Calu3 (cell line): ENCODE measurements around the gene HAUS7. TPM values are rescaled to one million over a fixed set of nuclear protein-coding genes. Genes with fewer than 3 reads are reported as not detected.

Experiments used
- BruUV-seq: library from RNA; stranded (reverse); fragments of 400-500 nt; replicated peaks from 2 replicates; lab custom pipeline; 2021; lab: Mats Ljungman, UMichigan
- CTCF ChIA-PET: fragments of 300-600 bp; sonication (Branson Sonifier 250); formaldehyde crosslinking; loops from one replicate; lab custom pipeline; 2022; ENCODE audit warnings: antibody characterized with exemption; lab: Charles Lee
- DNase-seq: peaks from one replicate; pipeline ENCODE4 v3.0.0; 2022
- H3K27ac Mint-ChIP-seq: one replicate; pipeline ENCODE4 v1.8.0; 2022; ENCODE audit warnings: mixed read lengths; ENCODE audit not compliant: unreplicated experiment
- H3K27me3 Mint-ChIP-seq: one replicate; pipeline ENCODE4 v1.8.0; 2022; ENCODE audit warnings: mixed read lengths; ENCODE audit not compliant: unreplicated experiment
- H3K36me3 Mint-ChIP-seq: one replicate; pipeline ENCODE4 v1.8.0; 2022; ENCODE audit warnings: mild to moderate bottlenecking, moderate library complexity, mixed read lengths; ENCODE audit not compliant: insufficient read depth, unreplicated experiment
- H3K4me1 Mint-ChIP-seq: one replicate; pipeline ENCODE4 v1.8.0; 2022; ENCODE audit warnings: mild to moderate bottlenecking, low read depth, mixed read lengths; ENCODE audit not compliant: unreplicated experiment
- H3K4me3 Mint-ChIP-seq: one replicate; pipeline ENCODE4 v1.8.0; 2022; ENCODE audit warnings: mild to moderate bottlenecking, low read depth, moderate library complexity, mixed read lengths; ENCODE audit not compliant: unreplicated experiment
- H3K9me3 Mint-ChIP-seq: one replicate; pipeline ENCODE4 v1.8.0; 2022; ENCODE audit warnings: low read depth, mixed read lengths; ENCODE audit not compliant: unreplicated experiment
- CTCF ChIP-seq: fragments of 200-600 bp; IDR thresholded peaks from one replicate; pipeline ENCODE4 v1.8.0; 2022; ENCODE audit warnings: antibody characterized with exemption; ENCODE audit not compliant: unreplicated experiment
- intact Hi-C: fragments of 100-400 bp; cut with micrococcal nuclease; formaldehyde crosslinking; loops from one replicate; pipeline ENCODE4 v1.10.0; 2022; ENCODE audit not compliant: unreplicated experiment
- total RNA-seq: library from RNA; stranded (reverse); gene quantifications from 2 replicates; pipeline ENCODE4 v1.2.3, GENCODE V29; 2022

The HAUS7 gene
- total RNA-seq, 1 experiment from 2014 or later = 38.6 TPM

- Mint-ChIP-seq H3K27ac (no peak overlapping the region), H3K36me3 (no peaks in the 10 kb centered on the region), H3K4me1 (no peaks in the 10 kb centered on the region), H3K9me3 (no peaks in the 10 kb centered on the region), H3K4me3 (no peak overlapping the region), H3K27me3 (peaks cover 22% of the 10 kb centered on the region)
- intact Hi-C loops = no loop called here
- CTCF ChIA-PET = interaction anchor here (0.7 kb wide), 1 partner anchor 25 kb away, joined by 3 read pairs; no protein-coding TSS in a partner anchor
- TF ChIP-seq CTCF = no peak
- no peak for DNase-seq
- BruUV-seq = no TSS peak
Observed at GRCh38 chrX:153490217-153490930, 20.0 kb upstream of the HAUS7 start.

GRCh38 chrX:153488231-153488914, 18.0 kb upstream of the HAUS7 start:
- CTCF ChIA-PET = no interaction called here
- BruUV-seq = no TSS peak
- Mint-ChIP-seq H3K36me3 (no peaks in the 10 kb centered on the region), H3K9me3 (no peaks in the 10 kb centered on the region), H3K27ac (no peak overlapping the region), H3K4me1 (no peaks in the 10 kb centered on the region), H3K27me3 (peaks cover 2% of the 10 kb centered on the region), H3K4me3 (no peak overlapping the region)
- no peak for DNase-seq
- no peak for TF ChIP-seq CTCF
- intact Hi-C loops = no loop called here

GRCh38 chrX:153487590-153488071, 17.3 kb upstream of the HAUS7 start:
- no peak for TF ChIP-seq CTCF
- intact Hi-C loops = no loop called here
- CTCF ChIA-PET = interaction anchor here (0.7 to 0.9 kb wide), 2 partner anchors 15 to 546 kb away, joined by 3 read pairs; no protein-coding TSS in a partner anchor
- H3K36me3 Mint-ChIP-seq = no peaks in the 10 kb centered on the region
- H3K27me3 Mint-ChIP-seq = no peaks in the 10 kb centered on the region
- H3K4me3 Mint-ChIP-seq = no peak overlapping the region
- H3K9me3 Mint-ChIP-seq = no peaks in the 10 kb centered on the region
- DNase-seq = no peak
- no TSS peak for BruUV-seq
- H3K27ac Mint-ChIP-seq = no peak overlapping the region
- H3K4me1 Mint-ChIP-seq = no peaks in the 10 kb centered on the region

GRCh38 chrX:153486171-153486570, 15.8 kb upstream of the HAUS7 start:
- H3K4me3 Mint-ChIP-seq = no peak overlapping the region
- no peaks in the 10 kb centered on the region for H3K36me3 Mint-ChIP-seq
- H3K9me3 Mint-ChIP-seq = no peaks in the 10 kb centered on the region
- no peaks in the 10 kb centered on the region for H3K4me1 Mint-ChIP-seq
- CTCF ChIA-PET = no interaction called here
- no peaks in the 10 kb centered on the region for H3K27me3 Mint-ChIP-seq
- no TSS peak for BruUV-seq
- no peak for TF ChIP-seq CTCF
- no peak for DNase-seq
- H3K27ac Mint-ChIP-seq = no peak overlapping the region
- intact Hi-C loops = no loop called here
